Stimulated activated CD8-positive, alpha-beta memory T cell treated with anti-CD3 and anti-CD28 coated beads, Interleukin-4, amount 100 ng/mL, for 24 hours (primary cell): ENCODE measurements around the gene LTB4R.

Experiments
- DNase-seq: peaks from one replicate; pipeline ENCODE4 v3.0.0-alpha.2; 2020; ENCODE audit warnings: low read depth

Gene LTB4R

GRCh38 chr14:24278424-24278823, 32.9 kb upstream of the LTB4R start:
- DNase-seq, result no peak

DNA sequence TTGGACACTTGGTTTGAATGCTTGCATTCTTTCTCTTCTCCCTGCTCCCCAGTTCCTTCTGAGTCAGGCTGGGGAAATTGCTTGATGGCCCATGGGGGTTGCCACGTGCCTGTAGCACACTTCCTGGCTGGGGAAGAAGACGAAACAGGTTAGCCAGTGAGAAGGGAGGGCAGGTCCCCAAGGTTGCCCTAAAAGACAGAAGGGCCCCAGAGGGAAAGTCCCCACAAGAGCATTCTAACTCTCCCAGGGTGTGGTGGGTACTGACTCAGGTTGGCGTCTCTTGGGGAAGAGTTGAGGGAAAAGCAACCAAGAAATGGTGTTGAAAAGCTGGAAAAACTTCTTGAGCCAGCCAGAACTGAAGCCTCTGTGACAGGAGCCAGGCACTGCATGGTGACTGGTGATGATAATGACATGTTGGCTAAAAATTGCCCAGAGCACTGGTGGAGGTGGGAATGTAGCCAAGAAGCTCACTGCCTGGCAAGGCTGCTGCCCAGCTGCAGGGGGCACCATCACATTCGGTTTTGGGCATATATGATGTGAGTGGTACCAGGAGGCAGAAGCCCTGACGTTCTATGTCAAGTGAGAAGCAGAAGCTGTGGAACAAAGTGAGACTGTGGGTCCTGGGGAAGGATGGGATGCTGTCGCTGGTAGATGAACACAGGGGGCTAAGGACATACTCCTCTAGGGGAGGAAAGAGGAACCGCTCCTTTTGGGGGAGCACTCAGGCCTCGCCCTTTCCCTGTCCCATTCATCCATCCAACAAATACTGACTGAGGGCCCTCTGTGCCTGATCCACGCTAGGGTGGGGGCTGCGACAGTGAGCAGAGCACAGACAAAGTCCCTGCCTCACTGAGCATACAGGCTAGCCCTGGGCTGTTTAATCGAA, 31.8 kb upstream of the LTB4R start:
- no peak for DNase-seq

- DNase-seq, result no peak
Measured at GRCh38 chr14:24280797-24281460, 30.4 kb upstream of the LTB4R start.

GRCh38 chr14:24281636-24282035, 29.7 kb upstream of the LTB4R start:
- DNase-seq, result no peak

- no peak for DNase-seq
Measured at GRCh38 chr14:24282736-24283135, 28.6 kb upstream of the LTB4R start.

- no peak for DNase-seq
Measured at GRCh38 chr14:24283796-24284460, 27.4 kb upstream of the LTB4R start.

- no peak for DNase-seq
Measured at GRCh38 chr14:24284501-24285035, 26.7 kb upstream of the LTB4R start.

GRCh38 chr14:24285351-24285750, 26.0 kb upstream of the LTB4R start:
- DNase-seq, result no peak

DNA sequence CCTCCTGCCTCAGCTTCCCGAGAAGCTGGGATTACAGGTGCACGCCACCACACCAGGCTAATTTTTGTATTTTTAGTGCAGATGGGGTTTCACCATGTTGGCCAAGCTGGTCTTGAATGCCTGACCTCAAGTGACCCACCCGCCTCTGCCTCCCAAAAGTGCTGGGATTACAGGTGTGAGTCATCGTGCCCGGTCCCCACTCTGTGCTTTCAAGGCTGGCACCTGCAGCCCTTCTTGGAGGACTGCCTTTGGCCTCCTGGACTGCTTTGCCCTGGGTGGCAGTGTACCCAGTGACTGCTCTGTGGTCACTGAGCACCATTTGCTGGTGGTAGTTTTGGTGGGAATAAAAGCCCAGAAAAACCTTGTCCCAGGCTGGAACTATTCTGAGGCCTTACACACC, 24.3 kb upstream of the LTB4R start:
- no peak for DNase-seq

DNA sequence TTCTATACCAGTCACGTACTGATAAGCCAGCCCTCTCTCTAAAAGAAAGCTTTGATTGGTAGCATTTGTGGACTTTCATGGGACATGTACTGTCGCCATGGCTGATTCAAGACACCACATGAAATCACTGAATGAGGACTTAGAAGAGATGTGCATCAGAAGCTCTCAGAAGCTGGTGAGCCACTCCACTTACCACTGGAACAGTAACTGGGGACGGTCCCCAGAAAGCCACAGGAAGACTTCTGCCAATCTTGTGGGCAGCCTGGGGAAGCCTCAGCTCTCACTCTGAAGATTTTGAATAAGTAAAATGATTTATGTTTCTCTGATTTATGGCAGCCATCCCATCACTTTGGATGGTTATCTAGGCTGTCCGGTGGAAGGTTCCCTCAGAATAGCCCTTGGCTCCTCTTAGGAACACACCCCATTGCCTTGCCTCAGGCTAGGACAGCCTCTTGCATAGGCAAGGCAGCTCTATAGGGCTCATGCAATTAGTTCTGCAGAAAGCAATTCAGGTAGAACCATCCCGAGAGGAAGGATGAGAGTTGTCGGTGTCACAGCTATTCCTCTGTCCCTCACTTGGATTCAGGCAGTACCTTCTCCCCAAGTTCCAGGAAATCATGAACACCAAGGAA, 21.5 kb upstream of the LTB4R start:
- peak; percentile 34 for DNase-seq

DNA sequence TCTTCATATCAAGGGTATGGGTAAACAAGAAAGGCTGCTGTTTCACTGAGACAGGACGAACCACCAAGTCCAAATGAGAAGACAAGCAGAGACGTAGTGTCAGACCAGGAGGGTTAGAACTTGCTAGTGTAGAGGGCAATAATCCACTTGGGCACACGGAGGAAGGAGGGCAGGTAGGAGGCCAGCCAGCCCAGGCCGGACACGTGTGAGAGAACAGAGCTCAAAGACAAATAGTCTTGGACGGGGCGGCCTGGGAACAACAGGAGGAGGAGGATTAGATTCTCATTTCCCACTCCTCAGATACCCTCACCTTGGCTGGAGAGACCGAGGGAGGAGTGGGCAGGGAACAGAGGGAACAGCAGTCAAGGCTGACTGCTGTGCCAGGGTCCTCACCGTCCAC, 20.6 kb upstream of the LTB4R start:
- DNase-seq, result no peak

GRCh38 chr14:24291446-24292117, 19.7 kb upstream of the LTB4R start:
- no peak for DNase-seq

- no peak for DNase-seq
Measured at GRCh38 chr14:24292118-24292807, 19.0 kb upstream of the LTB4R start.

- no peak for DNase-seq
Measured at GRCh38 chr14:24293525-24293924, 17.8 kb upstream of the LTB4R start.

DNA sequence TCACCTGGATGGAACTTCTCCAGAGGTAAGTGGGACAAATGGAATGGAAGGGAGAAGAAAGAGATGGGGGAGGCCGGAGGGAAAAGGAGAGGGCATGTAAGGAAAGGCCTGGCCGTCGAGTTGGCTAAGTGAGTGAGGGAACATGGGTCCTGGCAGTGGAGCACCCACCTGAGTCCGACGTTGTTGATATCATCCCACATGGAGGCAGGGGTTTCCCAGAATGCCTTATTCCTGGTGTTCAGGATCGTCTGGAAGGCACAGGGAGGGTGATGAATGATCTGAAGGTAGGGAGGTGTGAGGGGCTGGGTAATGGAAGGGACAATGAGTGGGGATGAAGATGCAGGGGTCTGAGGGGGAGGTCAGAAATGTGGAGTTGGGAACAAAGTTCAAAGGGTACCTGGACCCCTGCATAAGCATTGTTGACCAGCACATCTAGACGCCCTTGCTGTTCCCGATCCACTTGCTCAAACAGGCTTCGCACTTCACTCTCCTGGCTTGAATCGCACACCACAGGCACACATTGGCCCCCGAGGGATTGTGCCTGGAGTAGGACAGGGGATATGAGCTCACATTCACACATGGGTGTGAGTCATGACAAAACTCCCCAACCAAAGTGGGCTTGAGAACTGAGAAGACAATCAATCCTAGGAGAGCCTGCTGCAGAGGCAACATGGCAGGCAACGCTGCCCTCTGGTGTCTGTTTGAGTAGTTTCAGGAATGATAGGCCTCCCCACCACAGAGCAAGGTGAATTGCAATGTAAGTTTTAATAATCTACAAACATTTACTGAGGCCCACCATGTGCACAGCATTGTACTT, 14.8 kb upstream of the LTB4R start:
- peak; percentile 55 for DNase-seq

DNA sequence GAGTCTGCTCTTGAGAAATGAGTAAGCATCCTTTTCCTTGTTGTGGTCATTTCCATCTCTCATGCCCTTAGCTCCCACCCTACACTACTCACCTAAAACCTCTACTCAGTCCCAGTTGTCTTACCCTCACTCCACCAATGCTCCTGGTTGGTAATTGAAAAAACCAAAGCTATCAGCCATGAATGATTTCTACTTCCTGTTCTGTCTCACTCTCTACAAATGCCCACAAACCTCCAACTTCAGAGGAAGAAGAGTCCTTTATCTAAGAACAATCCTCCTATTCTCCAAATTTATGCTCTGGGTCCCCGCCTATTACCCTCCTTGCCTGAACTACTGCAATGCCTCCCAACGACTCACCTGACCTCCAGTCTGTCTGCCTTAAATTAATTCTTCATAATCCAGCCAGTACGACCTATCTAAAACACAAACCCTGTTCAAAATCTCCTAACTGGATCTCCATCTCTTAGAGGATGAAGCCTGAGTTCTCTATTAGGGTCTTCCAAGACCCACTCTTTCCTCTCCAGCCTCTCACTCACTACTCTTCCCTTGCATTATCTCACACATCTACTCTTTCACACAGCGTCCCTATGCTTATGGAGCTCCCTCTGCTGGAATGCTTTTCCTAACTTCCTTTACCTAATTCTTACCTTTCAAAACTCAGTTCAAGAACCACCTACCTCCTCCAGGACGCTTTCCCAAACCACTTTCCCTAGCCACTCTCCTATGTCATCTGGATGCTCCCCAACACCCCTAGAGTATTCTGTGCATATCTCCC, 13.9 kb upstream of the LTB4R start:
- no peak for DNase-seq

- no peak for DNase-seq
Measured at GRCh38 chr14:24298892-24299254, 12.4 kb upstream of the LTB4R start.

GRCh38 chr14:24299255-24300191, 11.8 kb upstream of the LTB4R start, which contains the start of the genes DHRS1 and NOP9:
Gene DHRS1, minus strand, starts transcription at chr14:24299780. Its CDS starts 674 bp downstream, at chr14:24299106.
Gene NOP9, plus strand, starts transcription at chr14:24299850. Its CDS starts 105 bp downstream, at chr14:24299955.
- peak; percentile 85 for DNase-seq
